Stimulated activated CD4-positive, alpha-beta T cell treated with anti-CD3 and anti-CD28 coated beads, Interleukin-4, amount 100 ng/mL, for 24 hours (primary cell): Measurements from ENCODE around the gene MYO1D.
"Not testable (repeated sequence)": the region's sequence is repeated elsewhere in the genome, so short reads cannot be mapped to it uniquely, and the experiment has no call there.

Source experiments
- DNase-seq: peaks from one replicate; pipeline ENCODE4 v3.0.0-alpha.2; 2020

MYO1D gene

GRCh38 chr17:32876417-32877163, at the start of gene MYO1D:
Gene MYO1D (minus strand): TSS chr17:32877124. CDS start chr17:32876872, 252 bp downstream.
- DNase-seq = peak; percentile 67

- DNase-seq = no peak
Observed at GRCh38 chr17:32926183-32926582, 49.3 kb upstream of the MYO1D start.

- DNase-seq = not testable (repeated sequence)
Observed at GRCh38 chr17:32923905-32924304, 47.0 kb upstream of the MYO1D start.

- no peak for DNase-seq
Observed at GRCh38 chr17:32921017-32921416, 44.1 kb upstream of the MYO1D start.

- DNase-seq = no peak
Observed at GRCh38 chr17:32920293-32920692, 43.4 kb upstream of the MYO1D start.

GRCh38 chr17:32919876-32920275, 43.0 kb upstream of the MYO1D start:
- DNase-seq = not testable (repeated sequence)

GRCh38 chr17:32917842-32918241, 40.9 kb upstream of the MYO1D start:
- DNase-seq = no peak

GRCh38 chr17:32917081-32917480, 40.2 kb upstream of the MYO1D start:
- DNase-seq = no peak

- no peak for DNase-seq
Observed at GRCh38 chr17:32916134-32916533, 39.2 kb upstream of the MYO1D start.

GRCh38 chr17:32915245-32915644, 38.3 kb upstream of the MYO1D start:
- DNase-seq = no peak

- DNase-seq = peak; percentile 37
Observed at GRCh38 chr17:32914181-32914580, 37.3 kb upstream of the MYO1D start.

- DNase-seq = no peak
Observed at GRCh38 chr17:32913593-32913992, 36.7 kb upstream of the MYO1D start.

GRCh38 chr17:32912218-32912897, 35.4 kb upstream of the MYO1D start:
- DNase-seq = no peak

GRCh38 chr17:32910769-32911168, 33.8 kb upstream of the MYO1D start:
- no peak for DNase-seq

GRCh38 chr17:32909787-32910369, 33.0 kb upstream of the MYO1D start:
- DNase-seq = peak; percentile 68

- no peak for DNase-seq
Observed at GRCh38 chr17:32907583-32907982, 30.7 kb upstream of the MYO1D start.

- no peak for DNase-seq
Observed at GRCh38 chr17:32904891-32905290, 28.0 kb upstream of the MYO1D start.

GRCh38 chr17:32903774-32904673, 27.1 kb upstream of the MYO1D start:
- peak; percentile 12 for DNase-seq

GRCh38 chr17:32901743-32902142, 24.8 kb upstream of the MYO1D start:
- no peak for DNase-seq

GRCh38 chr17:32899236-32900013, 22.5 kb upstream of the MYO1D start:
- no peak for DNase-seq

GRCh38 chr17:32896647-32897258, 19.8 kb upstream of the MYO1D start:
- DNase-seq = no peak

GRCh38 chr17:32894245-32894644, 17.3 kb upstream of the MYO1D start:
- no peak for DNase-seq
